ENCODE measurements around the gene ERICH6. TPM values are rescaled to one million over a fixed set of nuclear protein-coding genes. Genes with fewer than 3 reads are reported as not detected.

ERICH6 gene
- total RNA-seq, 1 experiment from 2014 or later: 0.66 TPM

GRCh38 chr3:150610785-150611184 lies 92.9 kb downstream of the ERICH6 start:
- DNase-seq: no peak
- no peak overlapping the region for H3K4me3 ChIP-seq
- H3K9me3 ChIP-seq: no peaks in the 10 kb centered on the region
- no peaks in the 10 kb centered on the region for H3K27me3 ChIP-seq
- peaks cover 45% of the 10 kb centered on the region for H3K36me3 ChIP-seq

DNA sequence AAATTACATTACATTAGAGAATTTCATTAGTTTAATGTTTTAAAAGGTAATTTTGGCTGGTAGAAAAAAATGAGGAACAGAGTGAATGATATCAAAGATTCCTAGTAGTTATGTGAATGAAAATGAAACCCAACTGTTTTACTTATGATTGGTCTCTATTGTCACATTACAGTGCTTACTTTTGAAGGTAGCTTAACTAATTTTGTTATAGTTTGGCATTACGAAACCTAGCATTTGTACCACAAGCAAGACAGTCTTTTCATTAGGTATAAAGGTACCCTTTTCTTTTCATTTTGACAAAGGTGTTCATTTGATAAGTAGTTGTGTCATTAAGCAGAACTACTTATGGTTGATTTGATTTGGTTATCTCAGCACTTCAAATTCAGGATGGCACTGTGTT lies 93.7 kb downstream of the ERICH6 start:
- Histone ChIP-seq H3K36me3 (peaks cover 45% of the 10 kb centered on the region), H3K27me3 (no peaks in the 10 kb centered on the region), H3K9me3 (no peaks in the 10 kb centered on the region), H3K4me3 (no peak overlapping the region)
- no peak for DNase-seq

Other genes with a start within 250 kb of the ERICH6 start
- gene SERP1, start 157.4 kb downstream of the ERICH6 start, total RNA-seq (2014; rRNA removed; shearing (Covaris generic); ENCODE audit: low replicate concordance): 160 and 180 TPM in 2 replicates
- 208 and 305 TPM in 2 replicates for gene EIF2A, start 157.1 kb downstream of the ERICH6 start, total RNA-seq (2014; rRNA removed; shearing (Covaris generic); ENCODE audit: low replicate concordance)
- gene SELENOT, start 100.6 kb downstream of the ERICH6 start, total RNA-seq (2014; rRNA removed; shearing (Covaris generic); ENCODE audit: low replicate concordance): 123 and 174 TPM in 2 replicates
- gene SIAH2, start 59.2 kb upstream of the ERICH6 start, total RNA-seq (2014; rRNA removed; shearing (Covaris generic); ENCODE audit: low replicate concordance): 27.4 and 31.3 TPM in 2 replicates
- gene MINDY4B, start 201.5 kb upstream of the ERICH6 start, total RNA-seq (2014; rRNA removed; shearing (Covaris generic); ENCODE audit: low replicate concordance): not detected in 2 replicates